VCaP (cell line): ENCODE measurements around the gene COL20A1.

ENCODE experiments used
- H3K27ac ChIP-seq: fragments of 450-650 bp; 2 replicates; pipeline ENCODE4 v1.5.1; 2017
- TF ChIP-seq, protein P1 (sequence below): fragments of 450-650 bp; conservative IDR thresholded peaks from 2 replicates; pipeline ENCODE4 v1.5.1; 2017; ENCODE audit warnings: mild to moderate bottlenecking, moderate library complexity

Gene COL20A1

GRCh38 chr20:63255931-63256704 is 36.9 kb upstream of the COL20A1 start:
- no peak overlapping the region for H3K27ac ChIP-seq
- TF ChIP-seq, protein P1, sequence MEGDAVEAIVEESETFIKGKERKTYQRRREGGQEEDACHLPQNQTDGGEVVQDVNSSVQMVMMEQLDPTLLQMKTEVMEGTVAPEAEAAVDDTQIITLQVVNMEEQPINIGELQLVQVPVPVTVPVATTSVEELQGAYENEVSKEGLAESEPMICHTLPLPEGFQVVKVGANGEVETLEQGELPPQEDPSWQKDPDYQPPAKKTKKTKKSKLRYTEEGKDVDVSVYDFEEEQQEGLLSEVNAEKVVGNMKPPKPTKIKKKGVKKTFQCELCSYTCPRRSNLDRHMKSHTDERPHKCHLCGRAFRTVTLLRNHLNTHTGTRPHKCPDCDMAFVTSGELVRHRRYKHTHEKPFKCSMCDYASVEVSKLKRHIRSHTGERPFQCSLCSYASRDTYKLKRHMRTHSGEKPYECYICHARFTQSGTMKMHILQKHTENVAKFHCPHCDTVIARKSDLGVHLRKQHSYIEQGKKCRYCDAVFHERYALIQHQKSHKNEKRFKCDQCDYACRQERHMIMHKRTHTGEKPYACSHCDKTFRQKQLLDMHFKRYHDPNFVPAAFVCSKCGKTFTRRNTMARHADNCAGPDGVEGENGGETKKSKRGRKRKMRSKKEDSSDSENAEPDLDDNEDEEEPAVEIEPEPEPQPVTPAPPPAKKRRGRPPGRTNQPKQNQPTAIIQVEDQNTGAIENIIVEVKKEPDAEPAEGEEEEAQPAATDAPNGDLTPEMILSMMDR, result no peak

- H3K27ac ChIP-seq, result no peak overlapping the region
- TF ChIP-seq, protein P1, result no peak
Measured at GRCh38 chr20:63256954-63257353, 36.0 kb upstream of the COL20A1 start.

DNA sequence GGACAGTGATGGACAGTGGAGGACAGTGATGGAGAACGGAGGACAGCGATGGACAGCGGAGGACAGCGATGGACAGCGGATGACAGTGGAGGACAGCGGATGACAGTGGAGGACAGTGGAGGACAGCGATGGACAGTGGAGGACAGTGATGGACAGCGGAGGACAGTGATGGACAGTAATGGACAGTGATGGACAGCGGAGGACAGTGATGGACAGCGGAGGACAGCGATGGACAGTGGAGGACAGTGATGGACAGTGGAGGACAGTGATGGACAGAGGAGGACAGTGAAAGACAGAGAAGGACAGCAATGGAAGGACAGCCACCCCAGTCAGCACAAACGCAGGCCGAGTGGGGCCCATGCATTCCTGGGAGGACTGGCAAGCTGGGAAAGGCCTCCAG is 35.4 kb upstream of the COL20A1 start:
- H3K27ac ChIP-seq, result no peak overlapping the region
- TF ChIP-seq, protein P1, result no peak

DNA sequence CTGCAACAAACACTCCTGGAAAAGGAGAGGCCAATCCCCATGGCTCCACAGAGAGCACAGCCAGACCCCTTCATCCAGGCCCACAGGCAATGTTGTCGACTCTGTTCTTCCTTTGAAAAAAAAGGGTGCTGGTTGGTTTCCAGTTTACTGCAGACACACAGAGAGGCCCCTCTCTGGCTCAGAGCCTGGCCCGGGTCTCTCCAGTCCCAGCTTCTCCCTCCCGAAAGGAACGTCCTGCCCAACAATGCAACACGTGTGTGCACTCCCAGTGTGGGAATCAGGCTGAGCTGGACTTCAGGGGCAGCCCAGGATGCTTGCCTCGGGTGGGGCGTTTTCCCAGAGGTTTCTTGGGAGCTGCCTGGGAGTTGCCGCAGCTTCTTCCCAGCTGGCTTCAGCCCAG is 34.2 kb upstream of the COL20A1 start:
- TF ChIP-seq, protein P1, result no peak
- no peak overlapping the region for H3K27ac ChIP-seq

GRCh38 chr20:63259734-63260460 is 33.1 kb upstream of the COL20A1 start:
- H3K27ac ChIP-seq, result no peak overlapping the region

DNA sequence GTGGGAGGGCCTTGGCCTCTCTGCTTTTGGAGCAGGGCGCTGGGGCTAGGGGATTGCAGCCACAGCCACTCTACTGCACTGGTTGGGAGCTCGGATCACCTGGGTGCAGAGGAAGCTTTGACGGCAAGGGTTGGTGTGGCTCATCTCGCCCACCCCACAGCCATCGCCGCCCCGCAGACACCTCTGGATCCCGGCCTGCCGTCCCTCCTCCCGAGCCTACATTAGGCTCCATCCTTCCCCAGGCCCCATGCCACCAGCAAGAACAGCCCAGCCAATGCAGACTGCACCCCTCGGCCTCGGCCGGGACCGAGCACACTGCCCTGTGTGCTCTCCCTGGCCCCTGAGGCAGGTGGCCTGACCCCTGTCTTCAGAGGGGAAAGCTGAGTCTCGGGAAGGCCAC is 32.5 kb upstream of the COL20A1 start:
- TF ChIP-seq, protein P1, result no peak
- no peak overlapping the region for H3K27ac ChIP-seq

More at GRCh38 chr20:63259734-63260460, 33.1 kb upstream of the COL20A1 start:
- TF ChIP-seq, protein P1, result no peak

GRCh38 chr20:63261060-63261794 is 31.8 kb upstream of the COL20A1 start:
- no peak overlapping the region for H3K27ac ChIP-seq
- TF ChIP-seq, protein P1, result no peak
